IPS-NIHi7 (cell line): ENCODE data around the gene SUMF2.
"Not testable (repeated sequence)": the region's sequence is repeated elsewhere in the genome, so short reads cannot be mapped to it uniquely, and the experiment has no call there.

Experiments
- DNase-seq: peaks from one replicate; pipeline ENCODE4 v3.0.0; 2012; ENCODE audit warnings: mixed read lengths; ENCODE audit errors: extremely low spot score

The SUMF2 gene

DNA sequence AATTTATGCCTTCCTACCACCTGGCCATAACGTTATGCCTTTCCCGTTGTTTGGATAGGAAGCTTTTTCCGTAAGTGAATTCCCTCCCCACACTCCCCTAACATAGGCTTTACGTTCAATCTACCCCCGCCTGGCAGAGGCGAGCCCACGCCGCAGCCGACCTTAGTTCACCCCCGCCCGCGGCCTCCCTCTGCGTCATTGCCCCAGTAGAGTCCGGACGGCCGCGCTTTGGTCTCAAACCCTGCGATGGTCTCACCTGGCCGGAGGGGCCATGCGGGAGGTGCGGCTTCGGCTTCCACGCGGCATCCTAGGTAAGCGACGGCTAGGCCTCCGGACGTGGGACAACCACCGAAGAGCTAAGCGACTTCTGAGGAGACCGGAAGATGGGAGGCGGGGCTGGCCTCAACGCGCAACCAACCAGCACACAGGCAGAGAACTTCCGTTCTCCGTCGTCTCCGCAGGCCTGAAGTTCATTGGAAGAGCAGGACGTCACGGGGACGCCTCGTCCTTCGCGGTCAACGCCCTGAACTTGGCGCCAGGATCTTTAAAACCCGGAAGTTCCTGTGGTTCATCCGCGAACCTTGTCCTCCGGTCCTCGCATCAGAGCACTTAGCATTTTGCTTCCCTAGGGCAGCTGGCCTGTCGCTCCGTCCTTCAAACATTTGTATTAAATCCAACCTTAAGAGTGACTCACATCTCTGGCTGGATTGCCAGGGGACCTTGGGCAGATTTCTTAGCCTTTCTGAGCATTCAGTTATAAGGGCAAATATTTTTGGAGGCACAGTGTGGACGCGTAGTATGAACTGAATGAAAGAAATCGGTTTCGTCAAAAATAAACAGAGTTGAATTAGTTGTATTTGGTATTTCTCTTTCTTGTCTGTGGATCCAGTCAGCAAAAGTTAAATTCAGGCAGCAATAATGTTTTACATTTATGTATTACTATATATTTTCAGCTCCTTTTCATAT lies 42.3 kb downstream of the SUMF2 start, which contains the start of gene CHCHD2:
CHCHD2 (minus strand) TSS at position 369 of the 966 bp plus-strand sequence; CDS start at position 306, 63 bp downstream.
- DNase-seq = no peak

DNA sequence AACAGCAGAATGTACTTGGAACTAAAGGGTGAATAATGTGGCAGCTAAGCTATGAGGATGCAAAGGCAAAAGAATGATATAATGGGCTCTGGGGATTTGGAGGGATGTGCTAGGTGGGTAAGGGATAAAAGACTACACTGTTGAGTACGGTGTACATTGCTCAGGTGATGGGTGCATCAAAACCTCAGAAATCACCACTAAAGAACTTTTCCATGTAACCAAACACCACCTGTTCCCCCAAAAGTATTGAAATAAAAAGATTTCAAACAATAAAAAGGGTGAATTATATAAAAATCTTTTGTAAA lies 43.8 kb downstream of the SUMF2 start:
- no peak for DNase-seq

DNA sequence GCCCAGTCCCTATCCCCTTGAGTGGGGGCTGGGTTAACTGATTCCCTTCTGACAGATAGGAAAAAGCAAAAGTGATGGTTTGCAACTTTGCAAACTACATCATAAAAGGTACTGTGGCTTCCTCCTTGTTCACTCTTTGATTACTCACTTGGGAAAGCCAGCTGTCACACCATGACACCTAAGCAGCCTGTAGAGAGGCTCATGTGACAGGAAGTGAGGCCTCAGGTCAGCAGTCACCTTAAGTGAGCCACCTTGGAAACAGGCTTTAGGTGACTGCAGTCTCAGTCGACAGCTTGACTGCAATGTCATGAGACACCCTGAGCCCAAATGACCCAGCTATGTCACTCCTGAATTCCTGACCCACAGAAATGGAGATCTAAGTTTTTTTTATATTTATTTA lies 46.5 kb downstream of the SUMF2 start:
- no peak for DNase-seq

DNA sequence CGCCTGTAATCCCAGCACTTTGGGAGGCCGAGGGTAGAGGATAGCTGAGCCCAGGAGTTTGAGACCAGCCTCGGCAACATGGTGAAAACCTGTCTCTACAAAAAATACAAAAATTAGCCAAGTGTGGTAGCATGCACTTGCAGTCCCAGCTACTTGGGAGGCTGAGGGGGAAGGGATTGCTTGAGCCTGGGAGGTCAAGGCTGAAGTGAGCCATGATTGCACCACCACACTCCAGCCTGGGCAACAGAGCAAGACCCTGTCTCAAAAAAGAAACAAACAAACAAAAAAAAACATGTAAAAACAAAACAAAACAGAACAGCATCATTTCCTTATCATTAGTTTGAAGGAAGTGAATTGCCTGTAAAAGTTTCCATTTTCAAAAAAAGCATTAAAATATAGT lies 48.2 kb downstream of the SUMF2 start:
- not testable (repeated sequence) for DNase-seq

DNA sequence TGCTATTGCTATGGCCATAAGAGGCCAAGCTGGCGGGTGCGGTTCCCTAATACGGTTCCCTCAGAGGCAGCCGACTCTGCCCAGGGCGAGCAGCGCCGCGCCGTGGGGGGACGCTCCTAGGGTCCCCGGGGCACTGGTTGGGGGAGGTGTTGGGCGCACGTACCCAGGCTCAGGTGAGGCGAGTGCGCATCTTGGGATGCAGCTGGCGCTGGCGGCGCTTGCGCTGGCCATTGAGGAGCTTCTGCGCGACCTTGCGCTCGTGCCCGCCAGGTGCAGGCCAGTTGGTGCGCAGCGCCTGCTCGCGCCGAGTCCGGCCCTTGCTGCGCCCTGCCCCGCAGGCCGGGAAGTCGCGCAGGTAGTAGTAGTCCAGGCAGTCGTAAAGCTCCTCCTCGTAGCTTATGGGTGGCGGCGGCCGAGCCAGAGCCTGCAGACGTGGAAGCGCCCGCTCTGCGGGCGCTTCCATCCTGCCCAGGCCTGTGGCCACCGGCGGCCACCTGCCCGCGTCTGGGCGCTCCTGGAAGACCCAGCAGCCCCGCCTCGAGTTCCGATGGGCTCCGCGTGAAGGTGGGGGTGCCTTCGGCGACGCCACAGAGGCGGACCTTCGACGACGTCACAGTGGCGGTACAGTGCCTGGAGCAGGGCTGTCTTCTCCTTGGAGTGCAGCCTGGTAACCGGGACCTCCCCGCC lies 51.9 kb downstream of the SUMF2 start, which contains the start of gene NUPR2:
NUPR2 (minus strand) TSS at position 566 of the 687 bp plus-strand sequence; CDS start at position 463, 103 bp downstream.
- DNase-seq = no peak

DNA sequence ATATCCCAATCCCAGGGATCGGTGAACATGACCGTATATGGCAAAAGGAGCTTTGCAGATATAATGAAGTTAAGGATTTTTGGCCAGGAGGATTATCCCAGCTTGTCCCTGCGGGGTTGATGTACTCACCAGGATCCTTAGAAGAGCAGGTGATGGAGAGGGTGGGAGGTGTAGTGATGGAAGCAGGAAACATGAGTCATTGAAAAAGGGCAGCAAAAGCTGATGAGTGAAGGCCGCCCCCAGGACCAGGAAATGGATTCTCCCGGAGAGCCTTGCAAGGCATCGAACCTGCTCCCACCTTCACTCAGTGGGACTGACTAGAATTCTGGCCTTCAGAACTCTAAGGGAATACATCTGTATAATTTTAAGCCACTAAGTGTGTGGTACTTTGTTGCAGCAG lies 57.4 kb downstream of the SUMF2 start:
- DNase-seq = no peak

DNA sequence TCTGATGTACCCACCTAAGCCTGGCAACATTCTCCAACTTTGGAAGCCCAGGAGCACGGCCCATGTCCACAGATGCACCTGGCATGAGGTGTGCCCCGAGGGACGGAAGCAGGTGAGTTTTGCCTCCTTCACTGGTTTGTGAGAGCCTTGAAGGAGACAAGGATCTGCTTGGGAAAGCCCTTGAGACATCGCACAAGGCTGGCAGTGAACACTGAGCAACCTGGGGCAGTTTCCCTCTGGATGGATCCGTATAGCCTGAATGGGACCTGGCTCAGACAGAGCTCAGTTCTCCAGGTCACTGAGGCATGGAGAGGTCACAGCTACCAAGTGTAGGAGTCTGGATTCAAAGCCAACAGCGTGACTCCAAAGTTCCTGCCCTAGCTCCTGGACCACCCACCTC lies 60.9 kb downstream of the SUMF2 start:
- DNase-seq = no peak

DNA sequence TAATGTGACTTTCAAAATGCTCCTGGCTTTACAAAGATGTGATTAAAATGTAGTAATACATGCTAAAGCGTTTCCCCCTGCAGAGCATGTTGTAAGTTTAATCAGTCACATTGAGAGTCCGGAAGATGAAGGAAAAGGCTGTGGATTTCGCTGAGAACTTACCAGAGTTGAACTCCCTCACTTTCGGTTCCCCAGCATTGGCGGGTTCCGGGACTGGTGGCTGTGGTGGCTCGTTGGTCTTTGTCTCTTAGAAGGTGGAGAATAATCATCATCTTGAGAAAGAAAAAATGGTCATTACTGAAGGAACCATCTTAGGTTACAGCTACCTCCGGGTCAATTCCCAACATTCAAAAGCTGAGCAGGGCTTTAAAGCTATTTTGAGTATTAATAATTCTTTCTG lies 61.7 kb downstream of the SUMF2 start:
- DNase-seq = no peak

DNA sequence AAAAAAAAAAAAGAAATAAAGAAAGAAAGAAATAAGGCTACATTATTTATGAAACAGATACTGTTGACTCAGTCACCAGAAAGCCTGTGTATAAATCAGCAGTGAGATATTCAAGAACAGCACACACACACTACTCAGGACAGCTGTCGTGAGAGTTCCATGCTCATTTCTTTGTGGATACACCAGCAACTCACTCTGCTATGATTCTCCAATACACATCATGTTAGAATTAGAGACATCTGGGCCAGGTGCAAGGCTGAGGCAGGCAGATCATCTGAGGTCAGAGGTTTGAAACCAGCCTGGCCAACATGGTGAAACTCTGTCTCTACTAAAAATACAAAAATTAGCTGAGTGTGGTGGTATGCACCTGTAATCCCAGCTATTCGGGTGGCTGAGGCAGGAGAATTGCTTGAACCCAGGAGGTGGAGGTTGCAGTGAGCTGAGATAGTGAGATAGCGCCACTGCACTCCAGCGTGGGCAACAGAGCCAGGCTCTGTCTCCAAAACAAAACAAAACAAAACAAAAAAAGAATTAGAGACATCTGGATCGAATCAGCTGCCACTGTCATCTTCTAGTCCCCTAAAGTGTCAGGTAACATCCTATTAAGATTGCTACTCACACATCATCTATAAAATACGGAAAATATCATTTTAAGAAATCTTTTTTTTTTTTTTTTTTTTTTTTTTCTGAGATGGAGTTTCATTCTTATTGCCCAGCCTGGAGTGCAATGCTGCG lies 63.3 kb downstream of the SUMF2 start:
- no peak for DNase-seq
